Measurements from ENCODE around the gene SCYL1. TPM values are rescaled to one million over a fixed set of nuclear protein-coding genes. Genes with fewer than 3 reads are reported as not detected.

SCYL1 gene
- total RNA-seq, 1 experiment from 2014 or later, result 54.7 TPM

GRCh38 chr11:65537296-65537597 lies 12.4 kb downstream of the SCYL1 start:
- Histone ChIP-seq H2AFZ (ENCODE audit: low read length) (no peak overlapping the region), H2AK5ac (ENCODE audit: insufficient read length, low read length) (no peak overlapping the region), H3K4ac (ENCODE audit: low read depth, low read length) (no peak overlapping the region), H3K18ac (ENCODE audit: insufficient read length, low read depth, low read length) (no peak overlapping the region), H3K9me3 (ENCODE audit: control insufficient read depth, low read depth, low read length) (no peaks in the 10 kb centered on the region), H2BK20ac (ENCODE audit: low read depth, low read length, poor library complexity, severe bottlenecking) (no peak overlapping the region), H4K8ac (replicated peaks; ENCODE audit: insufficient read length, low read depth, low read length) (no peak overlapping the region), H3K4me2 (ENCODE audit: insufficient read depth, insufficient read length, low read length) (no peak overlapping the region), H2BK15ac (ENCODE audit: low read depth, low read length) (no peak overlapping the region), H4K20me1 (ENCODE audit: control insufficient read depth, insufficient read depth, insufficient read length) (peaks cover 2% of the 10 kb centered on the region), H3K9ac (ENCODE audit: extremely low read depth, insufficient read length, low read length) (no peak overlapping the region), H3K4me1 (ENCODE audit: insufficient read depth, low read length) (no peaks in the 10 kb centered on the region), H3K14ac (ENCODE audit: insufficient read depth, low read length) (no peak overlapping the region), H2BK5ac (ENCODE audit: insufficient read length, low read length) (no peak overlapping the region), H3K23me2 (ENCODE audit: insufficient read length, low read depth, low read length, poor library complexity, severe bottlenecking) (peaks cover 13% of the 10 kb centered on the region), H4K91ac (ENCODE audit: insufficient read length, low read depth, low read length) (no peak overlapping the region), H2BK12ac (ENCODE audit: insufficient read length, low read depth, low read length) (no peak overlapping the region), H3K27ac (ENCODE audit: insufficient read length, low read depth, low read length) (no peak overlapping the region), H3K56ac (ENCODE audit: insufficient read length, low read depth, low read length) (no peak overlapping the region), H2BK120ac (ENCODE audit: low read depth, low read length, poor library complexity, severe bottlenecking) (no peak overlapping the region), H3K79me1 (ENCODE audit: insufficient read depth, low read depth, low read length, poor library complexity, severe bottlenecking) (no peaks in the 10 kb centered on the region), H3K79me2 (ENCODE audit: insufficient read depth, low read length) (no peaks in the 10 kb centered on the region), H3K27me3 (ENCODE audit: insufficient read depth, low read length) (no peaks in the 10 kb centered on the region), H4K5ac (ENCODE audit: insufficient read length, low read depth, low read length) (no peak overlapping the region), H3K23ac (ENCODE audit: insufficient read length, low read depth, low read length) (no peak overlapping the region), H3T11ph (ENCODE audit: low read length) (no peak overlapping the region)
- H3K27ac Mint-ChIP-seq, result peak overlapping the region in 1 of 3 experiments; percentile 85; a peak in 1 of 7 replicates
- peaks cover 2 to 9% of the 10 kb centered on the region in 2 experiments; a peak in 3 of 4 replicates for H3K4me1 Mint-ChIP-seq
- H3K9me3 Mint-ChIP-seq, result no peaks in the 10 kb centered on the region; a peak in 1 of 5 replicates
- peaks cover 24% of the 10 kb centered on the region for H3K27me3 Mint-ChIP-seq (ENCODE audit: low read depth)
- H3K36me3 Mint-ChIP-seq (ENCODE audit: insufficient read depth in 1 of 3, low read depth in 3 of 3), result peaks cover 3 to 40% (median 33%) of the 10 kb centered on the region in 3 experiments
- no peak overlapping the region for H3K4me3 Mint-ChIP-seq
- DNase-seq, result no peak
- WGBS (ENCODE audit: extremely low coverage, insufficient read length, low lambda C conversion rate), result no CpG with 5 or more reads among the region's 2 CpGs
- no peak for TF ChIP-seq CTCF (conservative IDR thresholded peaks at IDR 0.05)
